ENCODE measurements around the gene STPG4.
A peak's percentile ranks its signal among the peaks of the same experiment; 100 is the strongest.

STPG4 gene

GRCh38 chr2:47178341-47178740 lies 23.2 kb upstream of the STPG4 start:
- H3K27me3 Mint-ChIP-seq (ENCODE audit: low read depth, poor library complexity) = peaks cover 10% of the 10 kb centered on the region
- no peak overlapping the region for H3K4me3 Mint-ChIP-seq
- H3K27ac Mint-ChIP-seq = no peak overlapping the region
- H3K36me3 Mint-ChIP-seq (ENCODE audit: low read depth) = no peaks in the 10 kb centered on the region
- peaks cover 52% of the 10 kb centered on the region for H3K4me1 Mint-ChIP-seq
- TF ChIP-seq CTCF (IDR thresholded peaks at IDR 0.05) = no peak
- peaks cover 3% of the 10 kb centered on the region for H3K9me3 Mint-ChIP-seq
- no peak for DNase-seq

GRCh38 chr2:47177043-47177565 lies 22.0 kb upstream of the STPG4 start:
- TF ChIP-seq CTCF (IDR thresholded peaks at IDR 0.05) = no peak
- Mint-ChIP-seq H3K4me1 (peaks cover 65% of the 10 kb centered on the region), H3K36me3 (ENCODE audit: low read depth) (no peaks in the 10 kb centered on the region), H3K9me3 (peaks cover 3% of the 10 kb centered on the region), H3K4me3 (peak overlapping the region; percentile 99), H3K27ac (peak overlapping the region; percentile 100), H3K27me3 (ENCODE audit: low read depth, poor library complexity) (peaks cover 10% of the 10 kb centered on the region)
- DNase-seq = no peak

- H3K27me3 Mint-ChIP-seq (ENCODE audit: low read depth, poor library complexity) = no peaks in the 10 kb centered on the region
- peaks cover 13% of the 10 kb centered on the region for H3K36me3 Mint-ChIP-seq (ENCODE audit: low read depth)
- H3K4me1 Mint-ChIP-seq = peaks cover 87% of the 10 kb centered on the region
- TF ChIP-seq CTCF (IDR thresholded peaks at IDR 0.05) = no peak
- H3K4me3 Mint-ChIP-seq = peak overlapping the region; percentile 90
- peak overlapping the region; percentile 84 for H3K27ac Mint-ChIP-seq
- DNase-seq = no peak
- peaks cover 3% of the 10 kb centered on the region for H3K9me3 Mint-ChIP-seq
Observed at GRCh38 chr2:47174733-47175361, 19.7 kb upstream of the STPG4 start.

- H3K4me1 Mint-ChIP-seq = peaks cover 86% of the 10 kb centered on the region
- no peaks in the 10 kb centered on the region for H3K27me3 Mint-ChIP-seq (ENCODE audit: low read depth, poor library complexity)
- H3K36me3 Mint-ChIP-seq (ENCODE audit: low read depth) = peaks cover 20% of the 10 kb centered on the region
- peak overlapping the region; percentile 90 for H3K4me3 Mint-ChIP-seq
- peaks cover 3% of the 10 kb centered on the region for H3K9me3 Mint-ChIP-seq
- TF ChIP-seq CTCF (IDR thresholded peaks at IDR 0.05) = no peak
- no peak overlapping the region for H3K27ac Mint-ChIP-seq
- DNase-seq = no peak
Observed at GRCh38 chr2:47173986-47174732, 19.1 kb upstream of the STPG4 start.

GRCh38 chr2:47172922-47173695 lies 18.0 kb upstream of the STPG4 start:
- DNase-seq = no peak
- Mint-ChIP-seq H3K4me3 (peak overlapping the region; percentile 90), H3K27me3 (ENCODE audit: low read depth, poor library complexity) (no peaks in the 10 kb centered on the region), H3K36me3 (ENCODE audit: low read depth) (peaks cover 29% of the 10 kb centered on the region), H3K27ac (peak overlapping the region; percentile 24), H3K9me3 (peaks cover 3% of the 10 kb centered on the region), H3K4me1 (peaks cover 76% of the 10 kb centered on the region)
- TF ChIP-seq CTCF (IDR thresholded peaks at IDR 0.05) = no peak
